HG02759 (cell line): ENCODE data around the gene TPSD1.
"Not testable (repeated sequence)": the region's sequence is repeated elsewhere in the genome, so short reads cannot be mapped to it uniquely, and the experiment has no call there.

Experiments
- ATAC-seq: cut with Tn5 transposase; IDR thresholded peaks from one replicate; pipeline ENCODE4 v1.9.1; 2021; ENCODE audit warnings: mild to moderate bottlenecking, moderate library complexity; ENCODE audit not compliant: unreplicated experiment

Gene TPSD1

GRCh38 chr16:1240436-1240835, 15.4 kb upstream of the TPSD1 start, which contains the start of gene TPSAB1:
Gene TPSAB1 (plus strand): TSS chr16:1240705. CDS start chr16:1240939, 234 bp downstream.
- ATAC-seq: not testable (repeated sequence)

DNA sequence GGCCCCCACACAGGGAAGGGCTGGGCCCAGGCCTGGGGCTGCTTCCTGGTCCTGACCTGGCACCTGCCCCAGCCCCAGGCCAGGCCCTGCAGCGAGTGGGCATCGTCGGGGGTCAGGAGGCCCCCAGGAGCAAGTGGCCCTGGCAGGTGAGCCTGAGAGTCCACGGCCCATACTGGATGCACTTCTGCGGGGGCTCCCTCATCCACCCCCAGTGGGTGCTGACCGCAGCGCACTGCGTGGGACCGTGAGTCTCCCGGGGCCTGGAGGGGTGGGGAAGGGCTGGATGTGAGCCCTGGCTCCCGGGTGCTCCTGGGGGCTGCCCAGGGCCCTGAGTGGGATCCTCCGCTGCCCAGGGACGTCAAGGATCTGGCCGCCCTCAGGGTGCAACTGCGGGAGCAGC, 14.8 kb upstream of the TPSD1 start:
- ATAC-seq: not testable (repeated sequence)

DNA sequence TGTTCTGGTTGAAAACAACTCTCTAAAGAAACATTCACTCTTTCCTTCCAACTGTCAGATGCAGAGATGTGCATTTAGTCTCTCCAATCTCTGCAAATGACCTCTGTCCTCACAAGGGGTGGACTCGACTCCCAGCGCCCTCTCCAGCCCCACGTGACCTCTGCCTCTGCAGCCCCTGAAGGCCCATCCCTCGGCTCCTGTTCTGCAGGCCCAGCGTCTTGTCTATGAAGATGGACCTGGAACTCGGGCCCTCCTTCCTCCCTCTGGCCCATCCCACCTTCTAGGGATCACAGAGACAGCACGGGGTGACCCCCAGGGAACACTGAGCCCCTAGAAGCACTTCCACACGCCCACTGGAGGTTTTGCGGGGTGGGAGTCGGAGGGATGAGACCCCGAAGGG, 12.5 kb upstream of the TPSD1 start:
- ATAC-seq: not testable (repeated sequence)

- not testable (repeated sequence) for ATAC-seq
Observed at GRCh38 chr16:1243907-1244850, 11.7 kb upstream of the TPSD1 start.

GRCh38 chr16:1244881-1245280, 11.0 kb upstream of the TPSD1 start:
- ATAC-seq: no peak

DNA sequence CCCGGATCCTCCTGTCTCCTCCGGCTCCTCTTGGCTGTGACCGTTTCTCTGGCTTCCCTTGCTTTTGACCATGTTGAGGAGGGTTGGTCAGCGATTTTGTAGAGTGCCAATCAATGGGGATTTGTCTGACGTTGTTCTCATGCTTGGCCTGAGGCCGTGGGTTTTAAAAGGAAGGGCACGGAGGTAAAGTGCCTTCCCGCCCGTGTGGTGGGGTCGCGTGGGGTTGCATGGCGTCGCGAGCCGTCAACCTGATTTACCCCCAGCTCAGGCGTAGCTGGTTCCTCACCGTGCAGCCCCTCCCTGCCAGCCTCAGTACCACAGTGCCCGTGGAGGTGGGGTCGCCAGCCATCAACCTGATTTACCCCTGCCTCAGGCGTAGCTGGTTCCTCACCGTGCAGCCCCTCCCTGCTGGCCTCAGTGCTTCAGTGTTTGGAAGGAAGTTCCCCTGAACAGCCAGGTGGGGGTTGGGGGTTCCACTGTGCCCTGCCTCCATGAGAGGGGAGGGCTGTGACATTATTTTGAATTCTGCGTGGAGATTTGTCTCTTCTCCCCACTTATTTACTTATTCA, 10.3 kb upstream of the TPSD1 start:
- no peak for ATAC-seq

GRCh38 chr16:1247903-1248537, 7.8 kb upstream of the TPSD1 start:
- ATAC-seq: not testable (repeated sequence)

DNA sequence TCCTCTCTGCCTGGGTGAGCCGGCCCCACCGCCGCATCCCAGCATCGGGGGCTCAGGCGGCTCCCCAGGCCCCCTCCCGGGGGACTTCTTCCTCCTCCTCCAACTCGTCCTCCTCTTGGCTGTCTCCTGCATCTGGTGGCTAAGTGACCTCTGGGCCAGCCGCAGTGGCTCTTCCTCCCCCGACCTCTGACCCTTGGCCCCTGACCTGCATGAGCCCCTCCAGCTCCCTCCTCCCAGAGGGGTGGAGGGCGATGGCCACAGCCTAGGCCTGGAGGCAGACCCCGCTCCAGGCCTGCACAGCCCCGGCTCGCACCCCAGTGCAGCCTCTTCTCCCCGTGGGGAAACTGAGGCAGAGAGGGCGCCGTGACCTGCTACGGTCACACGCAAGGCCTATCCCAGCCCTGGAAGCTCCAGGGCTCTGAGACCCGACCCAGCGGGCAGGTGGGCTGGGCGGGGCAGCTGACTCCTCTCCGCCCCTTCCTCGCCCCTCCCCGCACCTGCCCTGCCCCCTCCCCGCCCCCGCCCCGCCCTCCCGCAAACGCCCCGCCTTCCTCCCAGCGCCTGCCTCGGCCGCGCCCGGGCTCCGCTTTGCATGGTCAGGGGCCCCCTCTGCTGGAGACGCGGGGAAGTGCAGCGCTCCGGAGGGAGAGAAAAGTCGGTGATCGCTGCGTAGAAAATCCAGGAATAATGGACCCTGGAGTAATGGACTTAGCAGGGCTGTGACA, 6.7 kb upstream of the TPSD1 start:
- not testable (repeated sequence) for ATAC-seq

DNA sequence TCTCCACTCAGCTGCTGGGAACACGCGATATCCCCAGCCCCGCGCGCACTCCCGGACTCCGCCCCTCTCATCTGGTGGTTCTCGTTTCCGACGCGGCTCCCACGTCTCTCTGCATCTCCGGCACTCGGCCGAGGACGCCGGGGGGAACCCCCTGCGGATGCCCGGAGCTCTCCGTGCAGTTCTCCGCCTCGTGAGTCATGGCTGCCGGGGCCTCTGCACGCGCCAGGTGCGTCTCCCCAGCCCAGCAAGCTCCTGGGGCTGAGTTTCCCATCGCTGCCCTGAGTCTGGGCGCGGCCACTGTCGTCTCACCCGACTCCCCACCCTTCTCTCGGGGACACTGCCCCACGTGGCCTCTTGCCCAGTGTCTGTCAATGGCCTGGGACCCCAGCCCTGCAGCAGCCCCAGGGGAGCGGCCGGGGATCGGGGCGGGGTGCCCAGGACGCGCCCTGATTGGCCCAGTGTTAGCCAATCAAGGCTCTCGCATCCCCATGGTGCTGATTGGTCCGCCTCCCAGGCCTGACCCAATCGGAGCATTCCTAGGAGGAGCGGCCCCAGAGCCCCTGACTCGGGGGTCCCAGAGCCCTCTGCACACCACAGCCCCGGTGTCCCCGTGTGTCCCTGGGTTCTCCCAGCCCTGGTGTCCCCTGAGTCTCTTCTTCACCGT, 2.0 kb upstream of the TPSD1 start:
- not testable (repeated sequence) for ATAC-seq

DNA sequence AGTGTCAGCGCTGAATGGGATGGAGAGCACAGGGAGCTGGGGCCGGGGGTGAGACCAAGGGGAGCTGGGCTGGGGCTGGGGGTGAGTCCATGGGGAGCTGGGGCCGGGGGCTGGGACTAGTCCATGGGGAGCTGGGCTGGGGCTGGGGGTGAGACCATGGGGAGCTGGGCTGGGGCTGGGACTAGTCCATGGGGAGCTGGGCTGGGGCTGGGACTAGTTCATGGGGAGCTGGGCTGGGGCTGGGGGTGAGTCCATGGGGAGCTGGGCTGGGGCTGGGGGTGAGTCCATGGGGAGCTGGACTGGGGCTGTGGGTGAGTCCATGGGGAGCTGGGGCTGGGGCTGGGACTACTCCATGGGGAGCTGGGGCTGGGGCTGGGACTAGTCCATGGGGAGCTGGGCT, 1.0 kb upstream of the TPSD1 start:
- ATAC-seq: not testable (repeated sequence)

DNA sequence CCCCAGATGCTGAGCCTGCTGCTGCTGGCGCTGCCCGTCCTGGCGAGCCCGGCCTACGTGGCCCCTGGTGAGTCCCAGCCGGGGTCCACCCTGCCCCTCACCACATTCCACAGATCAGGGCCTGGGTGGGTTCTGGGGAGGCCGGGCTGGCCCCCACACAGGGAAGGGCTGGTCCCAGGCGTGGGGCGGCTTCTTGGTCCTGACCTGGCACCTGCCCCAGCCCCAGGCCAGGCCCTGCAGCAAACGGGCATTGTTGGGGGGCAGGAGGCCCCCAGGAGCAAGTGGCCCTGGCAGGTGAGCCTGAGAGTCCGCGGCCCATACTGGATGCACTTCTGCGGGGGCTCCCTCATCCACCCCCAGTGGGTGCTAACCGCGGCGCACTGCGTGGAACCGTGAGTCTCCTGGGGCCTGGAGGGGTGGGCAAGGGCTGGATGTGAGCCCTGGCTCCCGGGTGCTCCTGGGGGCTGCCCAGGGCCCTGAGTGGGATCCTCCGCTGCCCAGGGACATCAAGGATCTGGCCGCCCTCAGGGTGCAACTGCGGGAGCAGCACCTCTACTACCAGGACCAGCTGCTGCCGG, 516 bp downstream of the TPSD1 start:
- ATAC-seq: not testable (repeated sequence)

DNA sequence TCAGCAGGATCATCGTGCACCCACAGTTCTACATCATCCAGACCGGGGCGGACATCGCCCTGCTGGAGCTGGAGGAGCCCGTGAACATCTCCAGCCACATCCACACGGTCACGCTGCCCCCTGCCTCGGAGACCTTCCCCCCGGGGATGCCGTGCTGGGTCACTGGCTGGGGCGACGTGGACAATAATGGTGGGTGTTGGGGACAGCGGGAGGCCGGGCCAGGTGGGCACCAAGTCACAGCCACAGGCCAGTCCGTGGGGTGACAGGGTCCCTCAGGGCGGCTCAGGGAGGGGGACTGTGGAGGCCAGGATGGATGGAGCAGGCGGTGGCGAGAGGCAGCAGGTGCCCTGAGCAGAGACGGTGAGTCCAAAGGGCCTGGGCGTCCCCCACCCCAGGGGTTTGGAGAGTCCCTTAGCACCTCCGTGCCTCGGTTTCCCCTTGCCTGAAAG, 1.0 kb downstream of the TPSD1 start:
- ATAC-seq: no peak

DNA sequence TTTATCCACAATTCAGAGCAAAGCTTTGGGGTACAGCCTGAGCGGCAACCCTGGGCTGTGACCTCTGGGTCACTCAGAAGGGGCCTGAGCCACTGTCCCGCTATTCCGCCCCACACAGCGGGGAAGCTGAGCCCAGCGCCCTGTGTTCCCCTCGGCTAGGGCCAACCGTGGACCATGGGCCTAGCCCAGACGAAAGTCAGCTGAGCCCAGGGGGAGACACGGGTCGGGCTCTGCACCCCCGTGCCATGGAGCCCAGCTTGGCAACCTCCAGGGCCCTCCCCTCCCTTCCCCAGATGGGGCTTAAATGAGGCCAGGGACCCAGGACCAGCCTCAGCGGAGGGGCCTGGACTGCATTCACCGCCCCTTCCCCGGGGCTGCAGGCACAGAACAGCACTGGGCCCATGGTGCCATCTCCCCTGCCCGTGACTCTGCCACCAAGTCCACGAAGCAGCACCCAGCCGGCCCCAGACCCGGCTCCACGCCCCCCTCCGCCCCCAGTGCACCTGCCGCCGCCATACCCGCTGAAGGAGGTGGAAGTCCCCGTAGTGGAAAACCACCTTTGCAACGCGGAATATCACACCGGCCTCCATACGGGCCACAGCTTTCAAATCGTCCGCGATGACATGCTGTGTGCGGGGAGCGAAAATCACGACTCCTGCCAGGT, 1.8 kb downstream of the TPSD1 start:
- no peak for ATAC-seq

GRCh38 chr16:1258225-1258600, 2.3 kb downstream of the TPSD1 start:
- ATAC-seq: no peak

GRCh38 chr16:1258906-1259759, 3.3 kb downstream of the TPSD1 start:
- no peak for ATAC-seq

- ATAC-seq: no peak
Observed at GRCh38 chr16:1259760-1260068, 3.8 kb downstream of the TPSD1 start.

DNA sequence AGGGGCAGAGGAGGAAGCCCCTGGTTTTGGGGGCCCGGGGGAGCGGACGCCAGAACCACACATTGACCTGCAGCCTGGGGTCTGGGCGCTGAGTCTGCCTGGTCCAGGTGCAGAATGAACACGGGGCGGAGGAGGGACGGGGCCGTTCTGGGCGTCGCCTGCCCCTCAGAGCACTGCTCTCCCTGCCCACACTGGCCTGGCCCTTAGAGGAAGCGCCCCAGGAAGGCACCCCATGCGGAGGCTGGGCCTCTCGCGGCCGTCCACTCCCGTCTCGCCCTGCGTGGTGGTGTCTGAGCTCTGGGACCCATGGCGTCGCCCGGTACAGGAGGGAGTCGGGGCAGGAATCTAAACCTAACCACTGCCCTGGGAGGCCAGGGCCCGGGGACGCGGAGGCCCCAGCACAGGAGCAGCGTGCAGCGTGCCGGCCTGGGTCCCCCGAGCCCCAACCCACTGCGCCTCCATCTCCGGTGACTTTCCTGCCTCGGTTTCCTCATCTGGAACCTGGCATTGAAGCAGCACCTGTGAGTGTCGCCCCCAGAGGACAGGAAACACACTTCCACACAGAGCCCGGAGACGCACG, 4.3 kb downstream of the TPSD1 start:
- ATAC-seq: no peak

DNA sequence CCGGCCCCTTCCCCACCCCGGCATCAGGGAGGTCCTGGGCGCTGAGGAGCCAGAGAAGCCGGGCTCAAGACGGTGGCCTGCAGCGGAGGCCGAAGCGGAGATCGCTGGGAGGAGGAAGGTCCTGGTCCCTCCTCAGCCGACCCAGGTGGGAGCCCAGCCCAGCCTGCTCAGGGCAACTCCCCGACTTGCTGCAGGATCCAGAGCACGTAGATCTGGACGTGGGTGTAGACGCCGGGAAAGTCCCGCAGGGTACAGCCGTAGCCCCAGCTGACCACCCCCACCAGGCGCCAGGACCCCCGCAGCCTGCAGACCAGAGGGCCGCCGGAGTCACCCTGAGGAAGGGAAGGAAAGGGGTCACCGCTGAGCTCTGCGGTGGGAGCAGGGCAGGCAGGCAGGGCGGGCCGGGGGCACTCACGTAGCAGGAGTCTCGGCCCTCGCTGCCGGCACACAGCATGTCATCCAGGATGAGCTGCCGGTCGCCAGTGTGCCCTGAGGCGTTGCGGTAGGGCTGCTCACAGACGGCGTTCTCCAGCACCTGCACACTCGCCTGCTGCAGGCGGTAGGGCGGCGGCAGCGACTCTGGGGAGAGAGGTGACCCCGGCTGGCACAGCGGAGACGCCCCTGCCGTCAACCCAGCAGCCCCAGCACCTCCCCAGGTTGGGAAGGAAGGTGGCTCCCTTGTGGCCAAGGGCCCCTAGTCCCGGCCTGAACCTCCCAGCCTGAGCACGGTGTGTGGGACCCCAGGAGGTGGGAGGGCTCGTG, 5.4 kb downstream of the TPSD1 start:
- ATAC-seq: no peak
